ENCODE data around the gene ARHGEF39. TPM values are rescaled to one million over a fixed set of nuclear protein-coding genes. Genes with fewer than 3 reads are reported as not detected.

The ARHGEF39 gene
- total RNA-seq, 2 experiments from 2014 or later, result 16.0 to 19.9 TPM

- CTCF ChIA-PET, result interaction anchor here (0.6 to 12.7 kb wide), 36 partner anchors 13 to 337 kb away, joined by 3 to 313 read pairs (median 5); partner anchors contain the start of genes ARHGEF39, CA9, CCDC107 and CREB3
- no peaks in the 10 kb centered on the region for H3K4me1 Mint-ChIP-seq (ENCODE audit: low read depth)
- TF ChIP-seq, protein P1, sequence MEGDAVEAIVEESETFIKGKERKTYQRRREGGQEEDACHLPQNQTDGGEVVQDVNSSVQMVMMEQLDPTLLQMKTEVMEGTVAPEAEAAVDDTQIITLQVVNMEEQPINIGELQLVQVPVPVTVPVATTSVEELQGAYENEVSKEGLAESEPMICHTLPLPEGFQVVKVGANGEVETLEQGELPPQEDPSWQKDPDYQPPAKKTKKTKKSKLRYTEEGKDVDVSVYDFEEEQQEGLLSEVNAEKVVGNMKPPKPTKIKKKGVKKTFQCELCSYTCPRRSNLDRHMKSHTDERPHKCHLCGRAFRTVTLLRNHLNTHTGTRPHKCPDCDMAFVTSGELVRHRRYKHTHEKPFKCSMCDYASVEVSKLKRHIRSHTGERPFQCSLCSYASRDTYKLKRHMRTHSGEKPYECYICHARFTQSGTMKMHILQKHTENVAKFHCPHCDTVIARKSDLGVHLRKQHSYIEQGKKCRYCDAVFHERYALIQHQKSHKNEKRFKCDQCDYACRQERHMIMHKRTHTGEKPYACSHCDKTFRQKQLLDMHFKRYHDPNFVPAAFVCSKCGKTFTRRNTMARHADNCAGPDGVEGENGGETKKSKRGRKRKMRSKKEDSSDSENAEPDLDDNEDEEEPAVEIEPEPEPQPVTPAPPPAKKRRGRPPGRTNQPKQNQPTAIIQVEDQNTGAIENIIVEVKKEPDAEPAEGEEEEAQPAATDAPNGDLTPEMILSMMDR (IDR thresholded peaks at IDR 0.05), result peak; percentile 95
- POLR2A ChIA-PET, result interaction anchor here (1.0 to 1.7 kb wide), 7 partner anchors 12 to 39 kb away, joined by 4 to 6 read pairs (median 4); partner anchors contain the start of genes ARHGEF39, CCDC107 and RMRP
- intact Hi-C loops (cut with micrococcal nuclease), result no loop called here
- ATAC-seq, result peak; percentile 98
- no peak overlapping the region for H3K27ac Mint-ChIP-seq
- no peak overlapping the region for H3K4me3 Mint-ChIP-seq
- peak; percentile 75 for DNase-seq
- H3K27me3 Mint-ChIP-seq, result no peaks in the 10 kb centered on the region
- H3K9me3 Mint-ChIP-seq, result no peaks in the 10 kb centered on the region
- peaks cover 17% of the 10 kb centered on the region for H3K36me3 Mint-ChIP-seq (ENCODE audit: low read depth)
Observed at GRCh38 chr9:35696520-35697215, 31.7 kb upstream of the ARHGEF39 start.

GRCh38 chr9:35695943-35696401 lies 31.0 kb upstream of the ARHGEF39 start:
- DNase-seq (no peak), ATAC-seq (no peak)
- intact Hi-C loops (cut with micrococcal nuclease), result no loop called here
- TF ChIP-seq, protein P1 (IDR thresholded peaks at IDR 0.05), result no peak
- no peaks in the 10 kb centered on the region for H3K9me3 Mint-ChIP-seq
- H3K4me3 Mint-ChIP-seq, result no peak overlapping the region
- no peak overlapping the region for H3K27ac Mint-ChIP-seq
- H3K4me1 Mint-ChIP-seq (ENCODE audit: low read depth), result no peaks in the 10 kb centered on the region
- CTCF ChIA-PET, result interaction anchor here (0.6 to 12.7 kb wide), 33 partner anchors 12 to 304 kb away, joined by 3 to 313 read pairs (median 4); partner anchors contain the start of genes ARHGEF39, CA9, CCDC107 and CREB3
- no peaks in the 10 kb centered on the region for H3K27me3 Mint-ChIP-seq
- POLR2A ChIA-PET, result interaction anchor here (1.0 to 1.7 kb wide), 7 partner anchors 13 to 38 kb away, joined by 4 to 6 read pairs (median 4); partner anchors contain the start of genes ARHGEF39, CCDC107 and RMRP
- H3K36me3 Mint-ChIP-seq (ENCODE audit: low read depth), result peaks cover 17% of the 10 kb centered on the region

GRCh38 chr9:35691757-35692301 lies 26.8 kb upstream of the ARHGEF39 start:
- DNase-seq, result no peak
- Mint-ChIP-seq H3K9me3 (no peaks in the 10 kb centered on the region), H3K4me3 (peak overlapping the region; percentile 72), H3K36me3 (ENCODE audit: low read depth) (peaks cover 4% of the 10 kb centered on the region), H3K27me3 (no peaks in the 10 kb centered on the region), H3K27ac (no peak overlapping the region), H3K4me1 (ENCODE audit: low read depth) (peaks cover 18% of the 10 kb centered on the region)
- no peak for ATAC-seq
- ChIA-PET POLR2A (interaction anchor here (0.8 to 3.0 kb wide), 12 partner anchors 8 to 75 kb away, joined by 3 to 12 read pairs (median 4); partner anchors contain the start of genes ARHGEF39, CCDC107, RMRP and TLN1), CTCF (interaction anchor here (0.9 to 12.7 kb wide), 8 partner anchors 13 to 80 kb away, joined by 3 to 313 read pairs (median 4); partner anchors contain the start of genes ARHGEF39, CA9, CCDC107 and CREB3)
- TF ChIP-seq, protein P1 (IDR thresholded peaks at IDR 0.05), result no peak
- intact Hi-C loops (cut with micrococcal nuclease), result no loop called here

DNA sequence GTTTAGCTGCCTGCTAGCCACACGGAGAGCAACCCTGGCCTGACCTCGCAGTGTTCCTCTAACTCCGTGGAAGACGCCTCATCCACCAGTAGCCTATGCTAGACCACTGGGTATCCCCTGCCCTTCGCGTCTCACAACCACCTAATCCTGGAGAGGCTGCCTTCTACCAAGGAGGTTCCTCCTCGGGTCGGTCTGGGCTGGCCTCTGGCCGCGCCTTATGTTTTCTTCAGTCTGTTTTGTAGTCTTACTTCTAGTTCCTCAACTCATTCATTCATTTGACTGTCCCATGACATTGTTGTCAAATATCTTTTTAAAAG lies 26.3 kb upstream of the ARHGEF39 start:
- H3K27ac Mint-ChIP-seq, result peak overlapping the region; percentile 42
- no peaks in the 10 kb centered on the region for H3K9me3 Mint-ChIP-seq
- intact Hi-C loops (cut with micrococcal nuclease), result no loop called here
- no peak for ATAC-seq
- H3K4me3 Mint-ChIP-seq, result peak overlapping the region; percentile 72
- CTCF ChIA-PET, result interaction anchor here (0.9 to 12.7 kb wide), 10 partner anchors 8 to 88 kb away, joined by 3 to 313 read pairs (median 4); partner anchors contain the start of genes ARHGEF39, CA9, CCDC107 and CREB3
- POLR2A ChIA-PET, result interaction anchor here (0.8 to 3.0 kb wide), 11 partner anchors 14 to 74 kb away, joined by 3 to 12 read pairs (median 4); partner anchors contain the start of genes ARHGEF39, CCDC107, RMRP and TLN1
- no peaks in the 10 kb centered on the region for H3K27me3 Mint-ChIP-seq
- H3K36me3 Mint-ChIP-seq (ENCODE audit: low read depth), result no peaks in the 10 kb centered on the region
- TF ChIP-seq, protein P1 (IDR thresholded peaks at IDR 0.05), result no peak
- DNase-seq, result no peak
- H3K4me1 Mint-ChIP-seq (ENCODE audit: low read depth), result peaks cover 18% of the 10 kb centered on the region

Measured in activated CD8-positive, alpha-beta T cell treated with anti-CD3 and anti-CD28 coated beads for 36 hours (primary cell).